Endothelial cell of umbilical vein (primary cell): ENCODE measurements around the gene GSTA2. TPM values are rescaled to one million over a fixed set of nuclear protein-coding genes. Genes with fewer than 3 reads are reported as not detected.

Source experiments
- BruUV-seq: library from RNA; stranded (reverse); fragments of 400-500 nt; replicated peaks from 2 replicates; lab custom pipeline; 2021; lab: Mats Ljungman, UMichigan
- CTCF ChIA-PET: fragments of 300-600, 350-600 bp; sonication (Branson Sonifier 250); formaldehyde crosslinking; loops from one replicate; lab custom pipeline; 2021; ENCODE audit warnings: antibody characterized with exemption, inconsistent platforms; lab: Charles Lee
- POLR2A ChIA-PET: fragments of 300-600, 350-600 bp; sonication (Branson Sonifier 250); formaldehyde crosslinking; loops from one replicate; lab custom pipeline; 2021; ENCODE audit warnings: antibody characterized with exemption, inconsistent platforms; lab: Charles Lee
- DNase-seq: peaks from one replicate; pipeline ENCODE4 v3.0.0-alpha.2; 2011; ENCODE audit warnings: low read depth, low spot score
- FAIRE-seq: peaks from 2 replicates; lab custom pipeline; 2011; peaks lifted over from hg19 to GRCh38; lab: Jason Lieb, UNC
- H2AFZ ChIP-seq: 2 replicates; pipeline ENCODE4 v1.6.0; 2012; ENCODE audit warnings: low read depth, low read length, control low read depth, inconsistent platforms
- H3K27ac ChIP-seq: 2 replicates; pipeline ENCODE4 v1.5.1; 2011; ENCODE audit warnings: low read depth, mild to moderate bottlenecking, control low read depth, low read length, moderate library complexity; ENCODE audit not compliant: insufficient read depth
- H3K27me3 ChIP-seq, 2 experiments: 2 replicates each; pipeline versions ENCODE4 v1.6.0 to v1.6.1; 2011; ENCODE audit warnings: low read length in 2 of 2, mixed read lengths in 1 of 2; ENCODE audit not compliant: control insufficient read depth in 2 of 2, insufficient read depth in 2 of 2
- H3K36me3 ChIP-seq, 2 experiments: 2 replicates in 1 of 2; 3 replicates in 1 of 2; pipeline ENCODE4 v1.5.1; 2011; ENCODE audit warnings: low read length in 2 of 2, mild to moderate bottlenecking in 1 of 2, moderate library complexity in 1 of 2; ENCODE audit not compliant: control insufficient read depth in 2 of 2, insufficient read depth in 2 of 2; ENCODE audit errors: extremely low read depth in 1 of 2
- H3K4me1 ChIP-seq: 3 replicates; pipeline ENCODE4 v1.5.1; 2011; ENCODE audit warnings: mild to moderate bottlenecking, low read length; ENCODE audit not compliant: control insufficient read depth, insufficient read depth; ENCODE audit errors: extremely low read depth
- H3K4me2 ChIP-seq: 2 replicates; pipeline ENCODE4 v1.6.1; 2011; ENCODE audit warnings: low read length, control low read depth, mixed read lengths; ENCODE audit not compliant: insufficient read depth
- H3K4me3 ChIP-seq, 3 experiments: fragments of 200-600 bp in 1 of 3; sonication (generic), shearing (Covaris generic) in 1 of 3; replicated peaks in 1 of 3; 2 replicates each; pipeline ENCODE4 v1.5.1; 2011 to 2016; ENCODE audit warnings: control low read depth in 3 of 3, low read length in 3 of 3, mild to moderate bottlenecking in 2 of 3, inconsistent platforms in 1 of 3, low read depth in 1 of 3, moderate library complexity in 1 of 3; ENCODE audit not compliant: insufficient read depth in 1 of 3
- H3K79me2 ChIP-seq: 2 replicates; pipeline ENCODE4 v1.6.0; 2012; ENCODE audit warnings: low read length, inconsistent platforms; ENCODE audit not compliant: control insufficient read depth, insufficient read depth
- H3K9ac ChIP-seq: replicated peaks from 2 replicates; pipeline ENCODE3; 2011; ENCODE audit warnings: low read length, control low read depth; ENCODE audit not compliant: insufficient read depth; ENCODE audit errors: extremely low read depth
- H3K9me1 ChIP-seq: replicated peaks from 3 replicates; pipeline ENCODE4 v1.6.0; 2011; ENCODE audit warnings: mild to moderate bottlenecking, low read length; ENCODE audit not compliant: control insufficient read depth, insufficient read depth; ENCODE audit errors: extremely low read depth
- H3K9me3 ChIP-seq: replicated peaks from 2 replicates; pipeline ENCODE4 v1.5.1; 2012; ENCODE audit warnings: low read length, inconsistent platforms; ENCODE audit not compliant: control insufficient read depth, insufficient read depth
- H4K20me1 ChIP-seq: replicated peaks from 2 replicates; pipeline ENCODE3; 2011; ENCODE audit warnings: mild to moderate bottlenecking, low read length; ENCODE audit not compliant: control insufficient read depth, insufficient read depth; ENCODE audit errors: extremely low read depth
- EZH2 ChIP-seq: IDR thresholded peaks from 2 replicates; pipeline ENCODE4 v1.6.1; 2012; ENCODE audit warnings: borderline replicate concordance, low read depth, mild to moderate bottlenecking, moderate library complexity, low read length, inconsistent platforms; ENCODE audit not compliant: severe bottlenecking
- FOS ChIP-seq: IDR thresholded peaks from 2 replicates; pipeline ENCODE4 v1.6.1; 2011; ENCODE audit warnings: mild to moderate bottlenecking, low read length, moderate library complexity, borderline replicate concordance; ENCODE audit not compliant: insufficient read depth
- GATA2 ChIP-seq: IDR thresholded peaks from 2 replicates; pipeline ENCODE4 v1.7.0; 2011; ENCODE audit warnings: low read depth, mild to moderate bottlenecking, moderate library complexity, mixed read lengths, low read length; ENCODE audit not compliant: insufficient read length, insufficient read depth
- JUN ChIP-seq: IDR thresholded peaks from 2 replicates; pipeline ENCODE4 v1.6.1; 2011; ENCODE audit warnings: borderline replicate concordance, low read depth; ENCODE audit not compliant: insufficient read length, insufficient read depth
- MAX ChIP-seq: IDR thresholded peaks from 2 replicates; pipeline ENCODE4 v1.6.1; 2011; ENCODE audit not compliant: insufficient read depth, insufficient read length
- MYC ChIP-seq: IDR thresholded peaks from one replicate; pipeline ENCODE4 v1.6.1; 2011; ENCODE audit warnings: mild to moderate bottlenecking, low read depth, low read length
- POLR2A ChIP-seq: IDR thresholded peaks from 2 replicates; pipeline ENCODE4 v1.6.1; 2012; ENCODE audit warnings: low read depth, mild to moderate bottlenecking, control low read depth, low read length
- POLR2AphosphoS5 ChIP-seq: IDR thresholded peaks from 2 replicates; pipeline ENCODE4 v1.6.1; 2012; ENCODE audit warnings: low read depth, mild to moderate bottlenecking, control low read depth, low read length, moderate library complexity; ENCODE audit not compliant: insufficient read depth
- dilution Hi-C: fragments of 300-500 bp; cut with MboI; formaldehyde crosslinking; loops from one replicate; pipeline ENCODE4 v1.15.0; 2019; ENCODE audit warnings: low sequenced_read_pairs; ENCODE audit not compliant: extremely low pct_ligation_motif_present
- intact Hi-C: fragments of 100-400 bp; cut with micrococcal nuclease; formaldehyde crosslinking; loops from one replicate; pipeline ENCODE4 v1.10.0; 2022
- polyA plus RNA-seq, 4 experiments: library from polyadenylated mRNA; depleted of rRNA in 3 of 4; stranded (reverse) in 3 of 4; unstranded in 1 of 4; fragments of >200 nt; gene quantifications; 2 replicates each; pipeline versions ENCODE4 v1.2.1 to v1.2.3, GENCODE V29; 2011 to 2012; ENCODE audit warnings: missing spikeins in 1 of 4
- total RNA-seq: library from RNA; stranded (reverse); gene quantifications from 2 replicates; pipeline ENCODE4 v1.2.3, GENCODE V29; 2021
- TF ChIP-seq, protein P1 (sequence below), 2 donors: IDR thresholded peaks; 1 replicate in 1 of 2; 2 replicates in 1 of 2; pipeline ENCODE4 v1.5.1; 2011; ENCODE audit warnings: low read length in 2 of 2, mild to moderate bottlenecking in 2 of 2, moderate library complexity in 2 of 2, control low read depth in 1 of 2, inconsistent platforms in 1 of 2, low read depth in 1 of 2; ENCODE audit not compliant: insufficient read depth in 1 of 2; ENCODE audit errors: extremely low read depth in 1 of 2

The GSTA2 gene
- total and polyA plus RNA-seq, 2 donors (not counting 3 experiments of a cell fraction or from before 2014, with no cell fraction given) = not detected

DNA sequence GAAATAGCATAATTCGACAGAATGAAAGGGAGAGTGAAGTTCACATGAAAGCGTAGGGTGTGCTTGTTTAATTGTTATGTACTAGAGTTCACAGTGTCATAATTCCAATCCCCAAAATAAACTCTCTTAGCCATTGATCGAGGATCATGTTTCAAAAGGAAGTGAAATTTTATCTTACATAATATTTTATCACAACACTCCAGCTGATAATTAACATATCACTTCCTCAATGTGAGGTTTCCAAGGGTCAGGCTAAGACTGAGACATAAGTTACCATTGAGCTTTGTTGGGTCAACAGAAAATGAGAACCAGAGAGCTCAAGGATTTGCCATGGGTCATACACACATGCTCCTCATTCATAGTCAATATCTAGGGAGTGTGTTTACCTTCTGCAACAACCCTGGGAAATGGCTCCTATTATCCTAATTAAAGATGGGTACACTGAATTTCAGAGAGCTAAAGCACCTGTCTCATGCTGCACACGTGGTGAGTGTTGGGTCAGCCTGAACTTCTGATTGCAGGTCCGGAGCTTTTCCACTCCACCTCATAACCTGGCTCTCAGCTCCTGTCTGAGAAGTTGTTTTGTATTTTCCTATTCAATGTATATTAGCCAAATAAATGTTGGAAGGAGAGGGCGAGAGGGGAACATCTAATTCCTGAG lies 3.0 kb downstream of the GSTA2 start:
- ChIA-PET CTCF (no interaction called here), POLR2A (no interaction called here)
- BruUV-seq = no TSS peak
- Histone ChIP-seq H3K79me2 (no peaks in the 10 kb centered on the region), H3K4me1 (no peaks in the 10 kb centered on the region), H3K27ac (no peak overlapping the region), H3K9ac (no peak overlapping the region), H3K27me3 (no peaks in the 10 kb centered on the region), H3K36me3 (no peaks in the 10 kb centered on the region), H3K4me2 (no peak overlapping the region), H4K20me1 (no peaks in the 10 kb centered on the region), H3K4me3 (no peak overlapping the region), H2AFZ (no peak overlapping the region), H3K9me1 (no peaks in the 10 kb centered on the region), H3K9me3 (no peaks in the 10 kb centered on the region)
- dilution Hi-C loops (no loop called here), intact Hi-C loops (no loop called here)
- DNase-seq (no peak), FAIRE-seq (no peak)
- TF ChIP-seq MYC (no peak), GATA2 (no peak), EZH2 (no peak), FOS (no peak), POLR2A (no peak), POLR2AphosphoS5 (no peak), MAX (no peak), JUN (no peak)
- TF ChIP-seq, protein P1, sequence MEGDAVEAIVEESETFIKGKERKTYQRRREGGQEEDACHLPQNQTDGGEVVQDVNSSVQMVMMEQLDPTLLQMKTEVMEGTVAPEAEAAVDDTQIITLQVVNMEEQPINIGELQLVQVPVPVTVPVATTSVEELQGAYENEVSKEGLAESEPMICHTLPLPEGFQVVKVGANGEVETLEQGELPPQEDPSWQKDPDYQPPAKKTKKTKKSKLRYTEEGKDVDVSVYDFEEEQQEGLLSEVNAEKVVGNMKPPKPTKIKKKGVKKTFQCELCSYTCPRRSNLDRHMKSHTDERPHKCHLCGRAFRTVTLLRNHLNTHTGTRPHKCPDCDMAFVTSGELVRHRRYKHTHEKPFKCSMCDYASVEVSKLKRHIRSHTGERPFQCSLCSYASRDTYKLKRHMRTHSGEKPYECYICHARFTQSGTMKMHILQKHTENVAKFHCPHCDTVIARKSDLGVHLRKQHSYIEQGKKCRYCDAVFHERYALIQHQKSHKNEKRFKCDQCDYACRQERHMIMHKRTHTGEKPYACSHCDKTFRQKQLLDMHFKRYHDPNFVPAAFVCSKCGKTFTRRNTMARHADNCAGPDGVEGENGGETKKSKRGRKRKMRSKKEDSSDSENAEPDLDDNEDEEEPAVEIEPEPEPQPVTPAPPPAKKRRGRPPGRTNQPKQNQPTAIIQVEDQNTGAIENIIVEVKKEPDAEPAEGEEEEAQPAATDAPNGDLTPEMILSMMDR (IDR thresholded peaks at IDR 0.05; ENCODE audit: extremely low read depth in 1 of 2, insufficient read depth in 1 of 2, low read depth in 1 of 2, low read length in 2 of 2) = no peak
